ENCODE data around the gene OGDH.

- TF ChIP-seq CTCF (IDR thresholded peaks at IDR 0.05 in 2 of 3, conservative IDR thresholded peaks at IDR 0.05 in 1 of 3; ENCODE audit: control insufficient read depth in 2 of 3, extremely low read depth in 1 of 3, insufficient read depth in 1 of 3, low read depth in 3 of 3, low read length in 3 of 3): no peak
- TF ChIP-seq EP300 (IDR thresholded peaks at IDR 0.05; ENCODE audit: borderline replicate concordance in 1 of 2, control insufficient read depth in 1 of 2, low read depth in 2 of 2, low read length in 2 of 2): no peak
- TF ChIP-seq NRF1 (conservative IDR thresholded peaks at IDR 0.05; ENCODE audit: low read depth, low read length): no peak
- no peak for TF ChIP-seq USF2 (IDR thresholded peaks at IDR 0.05; ENCODE audit: borderline replicate concordance, low read depth, low read length)
- no peak for TF ChIP-seq SP1 (IDR thresholded peaks at IDR 0.05; ENCODE audit: low read depth, low read length)
- no peak for TF ChIP-seq TARDBP (IDR thresholded peaks at IDR 0.05; ENCODE audit: borderline replicate concordance)
- TF ChIP-seq RFX5 (IDR thresholded peaks at IDR 0.05; ENCODE audit: low read depth, low read length): no peak
These were observed 29.7 kb downstream of the OGDH start for GRCh38 chr7:44636041-44636584.
